Suprapubic skin (tissue), 4 donors: Measurements from ENCODE around the gene BAHCC1. TPM values are rescaled to one million over a fixed set of nuclear protein-coding genes. Genes with fewer than 3 reads are reported as not detected.

Experiments used
- DNase-seq, 2 donors: peaks; one replicate each; pipeline ENCODE4 v3.0.0-alpha.2; 2019; ENCODE audit warnings: low spot score in 2 of 2
- H3K27ac ChIP-seq: fragments of 200-600 bp; sonication (generic); one replicate; pipeline ENCODE4 v1.5.1; 2019
- H3K27me3 ChIP-seq: fragments of 200-600 bp; sonication (generic); one replicate; pipeline ENCODE4 v1.5.1; 2019
- H3K36me3 ChIP-seq: fragments of 200-600 bp; sonication (generic); one replicate; pipeline ENCODE4 v1.5.1; 2019
- H3K4me1 ChIP-seq: fragments of 200-600 bp; sonication (generic); one replicate; pipeline ENCODE4 v1.5.1; 2019
- H3K4me3 ChIP-seq: fragments of 200-600 bp; sonication (generic); one replicate; pipeline ENCODE4 v1.5.1; 2019; ENCODE audit warnings: mild to moderate bottlenecking
- H3K9me3 ChIP-seq: fragments of 200-600 bp; sonication (generic); one replicate; pipeline ENCODE4 v1.5.1; 2019
- EP300 ChIP-seq: sonication (generic); formaldehyde crosslinking; IDR thresholded peaks from one replicate; pipeline ENCODE4 v1.6.1; 2017; ENCODE audit warnings: antibody characterized with exemption
- POLR2A ChIP-seq, 2 donors: fragments of 450-650 bp; IDR thresholded peaks; one replicate each; pipeline ENCODE4 v1.6.1; 2017; ENCODE audit warnings: antibody characterized with exemption in 2 of 2, mild to moderate bottlenecking in 2 of 2, moderate library complexity in 2 of 2
- POLR2AphosphoS5 ChIP-seq, 3 donors: sonication (generic); formaldehyde crosslinking; IDR thresholded peaks; one replicate each; pipeline ENCODE4 v1.6.1; 2017; ENCODE audit warnings: antibody characterized with exemption in 3 of 3
- WGBS: methylation state at CpG from one replicate; pipeline ENCODE4 v1.1.5; 2018; 5-methylcytosine and 5-hydroxymethylcytosine counted together
- total RNA-seq, 4 donors: library from RNA; depleted of rRNA; stranded (reverse); fragments of >200 nt; gene quantifications; one replicate each; pipeline ENCODE4 v1.1.0, GENCODE V29; 2016
- TF ChIP-seq, protein P1 (sequence below), 2 donors: fragments of 200-600 bp in 1 of 2; fragments of 450-650 bp in 1 of 2; sonication (generic) in 1 of 2; IDR thresholded peaks; one replicate each; pipeline ENCODE4 v1.5.1; 2016 to 2019; ENCODE audit warnings: antibody characterized with exemption in 2 of 2, mild to moderate bottlenecking in 1 of 2, moderate library complexity in 1 of 2

Gene BAHCC1
- total RNA-seq, 4 donors from 2014 or later, result 4.5 to 19.3 (median 12.2) TPM

- Histone ChIP-seq H3K4me1 (no peaks in the 10 kb centered on the region), H3K4me3 (no peak overlapping the region), H3K9me3 (no peaks in the 10 kb centered on the region), H3K36me3 (peaks cover 29% of the 10 kb centered on the region), H3K27me3 (no peaks in the 10 kb centered on the region), H3K27ac (no peak overlapping the region)
- no peak for DNase-seq
- TF ChIP-seq EP300 (no peak), POLR2A (IDR thresholded peaks at IDR 0.05) (no peak), POLR2AphosphoS5 (IDR thresholded peaks at IDR 0.05) (no peak)
- TF ChIP-seq, protein P1, sequence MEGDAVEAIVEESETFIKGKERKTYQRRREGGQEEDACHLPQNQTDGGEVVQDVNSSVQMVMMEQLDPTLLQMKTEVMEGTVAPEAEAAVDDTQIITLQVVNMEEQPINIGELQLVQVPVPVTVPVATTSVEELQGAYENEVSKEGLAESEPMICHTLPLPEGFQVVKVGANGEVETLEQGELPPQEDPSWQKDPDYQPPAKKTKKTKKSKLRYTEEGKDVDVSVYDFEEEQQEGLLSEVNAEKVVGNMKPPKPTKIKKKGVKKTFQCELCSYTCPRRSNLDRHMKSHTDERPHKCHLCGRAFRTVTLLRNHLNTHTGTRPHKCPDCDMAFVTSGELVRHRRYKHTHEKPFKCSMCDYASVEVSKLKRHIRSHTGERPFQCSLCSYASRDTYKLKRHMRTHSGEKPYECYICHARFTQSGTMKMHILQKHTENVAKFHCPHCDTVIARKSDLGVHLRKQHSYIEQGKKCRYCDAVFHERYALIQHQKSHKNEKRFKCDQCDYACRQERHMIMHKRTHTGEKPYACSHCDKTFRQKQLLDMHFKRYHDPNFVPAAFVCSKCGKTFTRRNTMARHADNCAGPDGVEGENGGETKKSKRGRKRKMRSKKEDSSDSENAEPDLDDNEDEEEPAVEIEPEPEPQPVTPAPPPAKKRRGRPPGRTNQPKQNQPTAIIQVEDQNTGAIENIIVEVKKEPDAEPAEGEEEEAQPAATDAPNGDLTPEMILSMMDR (IDR thresholded peaks at IDR 0.05), result no peak
- WGBS, result 76% methylated on average over 4 of the region's 15 CpGs
Observed at GRCh38 chr17:81456091-81456490, 60.8 kb downstream of the BAHCC1 start.

GRCh38 chr17:81456798-81457197 is 61.5 kb downstream of the BAHCC1 start:
- TF ChIP-seq POLR2AphosphoS5 (IDR thresholded peaks at IDR 0.05) (no peak), POLR2A (IDR thresholded peaks at IDR 0.05) (no peak), EP300 (no peak)
- TF ChIP-seq, protein P1 (IDR thresholded peaks at IDR 0.05), result no peak

DNA sequence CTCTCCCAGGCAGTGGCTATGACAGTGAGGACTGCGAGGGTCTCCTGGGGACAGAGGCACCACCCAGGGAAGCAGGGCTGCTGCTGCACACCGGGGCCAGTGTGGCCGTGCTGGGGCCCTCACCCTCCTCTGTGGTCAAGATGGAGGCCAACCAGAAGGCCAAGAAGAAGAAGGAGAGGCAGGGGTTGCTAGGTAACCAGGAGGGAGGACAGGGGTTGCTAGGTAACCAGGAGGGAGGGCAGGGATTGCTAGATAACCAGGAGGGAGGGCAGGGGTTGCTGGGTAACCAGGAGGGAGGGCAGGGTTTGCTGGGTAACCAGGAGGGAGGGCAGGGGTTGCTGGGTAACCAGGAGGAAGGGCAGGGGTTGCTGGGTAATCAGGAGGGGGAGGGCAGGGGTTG is 62.1 kb downstream of the BAHCC1 start:
- TF ChIP-seq POLR2A (IDR thresholded peaks at IDR 0.05) (no peak), POLR2AphosphoS5 (IDR thresholded peaks at IDR 0.05) (no peak), EP300 (no peak)
- TF ChIP-seq, protein P1 (IDR thresholded peaks at IDR 0.05), result no peak
- Histone ChIP-seq H3K27ac (no peak overlapping the region), H3K36me3 (peaks cover 32% of the 10 kb centered on the region), H3K4me3 (no peak overlapping the region), H3K9me3 (no peaks in the 10 kb centered on the region), H3K27me3 (no peaks in the 10 kb centered on the region), H3K4me1 (no peaks in the 10 kb centered on the region)
- DNase-seq, result no peak
- WGBS, result 96% methylated on average over 3 of the region's 3 CpGs

More at GRCh38 chr17:81456798-81457197, 61.5 kb downstream of the BAHCC1 start:
- Histone ChIP-seq H3K27me3 (no peaks in the 10 kb centered on the region), H3K4me1 (no peaks in the 10 kb centered on the region), H3K36me3 (peaks cover 31% of the 10 kb centered on the region), H3K4me3 (no peak overlapping the region), H3K27ac (no peak overlapping the region), H3K9me3 (no peaks in the 10 kb centered on the region)
- WGBS, result 71% methylated on average over 7 of the region's 7 CpGs
- DNase-seq, result no peak

DNA sequence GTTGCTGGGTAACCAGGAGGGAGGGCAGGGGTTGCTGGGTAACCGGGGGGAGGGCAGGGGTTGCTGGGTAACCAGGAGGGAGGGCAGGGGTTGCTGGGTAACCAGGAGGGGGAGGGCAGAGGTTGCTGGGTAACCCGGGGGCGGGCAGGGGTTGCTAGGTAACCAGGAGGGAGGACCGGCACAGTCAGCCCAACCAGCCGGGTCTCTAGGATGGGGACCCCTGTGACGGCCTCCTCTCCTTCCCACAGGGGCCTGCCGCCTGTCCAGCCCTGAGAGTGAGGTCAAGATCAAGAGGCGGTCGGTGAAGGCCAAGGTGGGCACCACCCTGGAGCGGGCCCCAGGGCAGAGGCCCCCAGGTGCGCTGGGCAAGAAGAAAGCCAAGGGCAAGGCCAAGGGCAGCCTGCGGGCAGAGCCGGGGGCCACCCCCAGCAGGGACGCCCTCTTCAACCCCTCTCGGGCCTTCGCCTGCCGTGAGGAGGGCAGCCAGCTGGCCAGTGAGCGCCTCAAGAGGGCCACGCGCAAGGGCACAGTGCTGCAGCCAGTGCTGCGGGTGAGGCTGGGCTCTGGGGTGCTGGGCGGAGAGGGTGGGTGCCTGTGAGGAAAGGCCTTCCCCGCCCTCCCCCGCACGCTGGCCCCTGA is 62.8 kb downstream of the BAHCC1 start:
- Histone ChIP-seq H3K36me3 (peaks cover 33% of the 10 kb centered on the region), H3K27me3 (no peaks in the 10 kb centered on the region), H3K4me3 (no peak overlapping the region), H3K27ac (no peak overlapping the region), H3K9me3 (no peaks in the 10 kb centered on the region), H3K4me1 (no peaks in the 10 kb centered on the region)
- TF ChIP-seq, protein P1 (IDR thresholded peaks at IDR 0.05), result no peak
- TF ChIP-seq POLR2AphosphoS5 (IDR thresholded peaks at IDR 0.05) (no peak), POLR2A (IDR thresholded peaks at IDR 0.05) (no peak), EP300 (no peak)
- no peak for DNase-seq
- WGBS, result 100% methylated on average over 2 of the region's 25 CpGs

GRCh38 chr17:81458628-81459027 is 63.4 kb downstream of the BAHCC1 start:
- Histone ChIP-seq H3K27ac (no peak overlapping the region), H3K4me3 (no peak overlapping the region), H3K9me3 (no peaks in the 10 kb centered on the region), H3K36me3 (peaks cover 39% of the 10 kb centered on the region), H3K27me3 (no peaks in the 10 kb centered on the region), H3K4me1 (no peaks in the 10 kb centered on the region)
- DNase-seq, result no peak
- WGBS, result 91% methylated on average over 18 of the region's 22 CpGs
- TF ChIP-seq POLR2A (IDR thresholded peaks at IDR 0.05) (no peak), EP300 (no peak), POLR2AphosphoS5 (IDR thresholded peaks at IDR 0.05) (no peak)
- TF ChIP-seq, protein P1 (IDR thresholded peaks at IDR 0.05), result no peak
